ENCODE measurements around the gene APLN. TPM values are rescaled to one million over a fixed set of nuclear protein-coding genes. Genes with fewer than 3 reads are reported as not detected.
A peak's percentile ranks its signal among the peaks of the same experiment; 100 is the strongest.

The APLN gene
- polyA plus RNA-seq, 1 donor (not counting 4 experiments of a cell fraction or from before 2014, with no cell fraction given): 1.8 TPM

- dilution Hi-C loops (cut with MboI; ENCODE audit: extremely low pct_ligation_motif_present, low sequenced_read_pairs): no loop called here
- Histone ChIP-seq H3K79me2 (ENCODE audit: control insufficient read depth, insufficient read depth, low read length) (no peaks in the 10 kb centered on the region), H3K4me3 (ENCODE audit: control insufficient read depth in 2 of 3, extremely low read depth in 1 of 3, insufficient read depth in 2 of 3, low read depth in 1 of 3, low read length in 3 of 3) (no peak overlapping the region), H4K20me1 (ENCODE audit: control insufficient read depth, extremely low read depth, insufficient read depth, low read length) (no peaks in the 10 kb centered on the region), H3K9me1 (ENCODE audit: control insufficient read depth, extremely low read depth, insufficient read depth, low read length) (no peaks in the 10 kb centered on the region), H3K9me3 (ENCODE audit: control insufficient read depth, low read depth, low read length) (no peaks in the 10 kb centered on the region), H2AFZ (ENCODE audit: control insufficient read depth, low read length) (no peak overlapping the region), H3K4me1 (ENCODE audit: control insufficient read depth, extremely low read depth, insufficient read depth, low read length) (peaks cover 8% of the 10 kb centered on the region), H3K4me2 (ENCODE audit: control insufficient read depth, extremely low read depth, insufficient read depth, low read depth, low read length) (no peak overlapping the region), H3K27me3 (ENCODE audit: control insufficient read depth, extremely low read depth, insufficient read depth, low read length) (no peaks in the 10 kb centered on the region), H3K36me3 (ENCODE audit: control insufficient read depth in 2 of 2, extremely low read depth in 1 of 2, insufficient read depth in 2 of 2, low read length in 2 of 2) (no peaks in the 10 kb centered on the region), H3K27ac (ENCODE audit: control insufficient read depth, insufficient read depth, low read length) (peak overlapping the region; percentile 74), H3K9ac (ENCODE audit: control insufficient read depth, extremely low read depth, insufficient read depth, low read length) (no peak overlapping the region)
- FAIRE-seq (peak; percentile 17), DNase-seq (ENCODE audit: low read depth, low spot score) (peak; percentile 45)
- TF ChIP-seq EZH2 (IDR thresholded peaks at IDR 0.05; ENCODE audit: low read length) (no peak), CTCF (optimal IDR thresholded peaks at IDR 0.05 in 1 of 3, IDR thresholded peaks at IDR 0.05 in 1 of 3, conservative IDR thresholded peaks at IDR 0.05 in 1 of 3; ENCODE audit: extremely low read depth in 1 of 3, insufficient read depth in 2 of 3, low read length in 3 of 3) (no peak)
These were observed 18.5 kb downstream of the APLN start for GRCh38 chrX:129636175-129636681.

- FAIRE-seq: no peak
- Histone ChIP-seq H2AFZ (ENCODE audit: control insufficient read depth, low read length) (no peak overlapping the region), H3K79me2 (ENCODE audit: control insufficient read depth, insufficient read depth, low read length) (no peaks in the 10 kb centered on the region), H3K36me3 (ENCODE audit: control insufficient read depth in 2 of 2, extremely low read depth in 1 of 2, insufficient read depth in 2 of 2, low read length in 2 of 2) (no peaks in the 10 kb centered on the region), H3K9ac (ENCODE audit: control insufficient read depth, extremely low read depth, insufficient read depth, low read length) (no peak overlapping the region), H3K4me2 (ENCODE audit: control insufficient read depth, extremely low read depth, insufficient read depth, low read depth, low read length) (no peak overlapping the region), H3K4me3 (ENCODE audit: control insufficient read depth in 2 of 3, extremely low read depth in 1 of 3, insufficient read depth in 2 of 3, low read depth in 1 of 3, low read length in 3 of 3) (no peak overlapping the region), H3K4me1 (ENCODE audit: control insufficient read depth, extremely low read depth, insufficient read depth, low read length) (peaks cover 8% of the 10 kb centered on the region), H4K20me1 (ENCODE audit: control insufficient read depth, extremely low read depth, insufficient read depth, low read length) (no peaks in the 10 kb centered on the region), H3K9me1 (ENCODE audit: control insufficient read depth, extremely low read depth, insufficient read depth, low read length) (no peaks in the 10 kb centered on the region), H3K27ac (ENCODE audit: control insufficient read depth, insufficient read depth, low read length) (no peak overlapping the region), H3K9me3 (ENCODE audit: control insufficient read depth, low read depth, low read length) (no peaks in the 10 kb centered on the region), H3K27me3 (ENCODE audit: control insufficient read depth, extremely low read depth, insufficient read depth, low read length) (no peaks in the 10 kb centered on the region)
- DNase-seq (ENCODE audit: low read depth, low spot score): no peak
- TF ChIP-seq CTCF (optimal IDR thresholded peaks at IDR 0.05 in 1 of 3, IDR thresholded peaks at IDR 0.05 in 1 of 3, conservative IDR thresholded peaks at IDR 0.05 in 1 of 3; ENCODE audit: extremely low read depth in 1 of 3, insufficient read depth in 2 of 3, low read length in 3 of 3) (no peak), EZH2 (IDR thresholded peaks at IDR 0.05; ENCODE audit: low read length) (no peak)
- dilution Hi-C loops (cut with MboI; ENCODE audit: extremely low pct_ligation_motif_present, low sequenced_read_pairs): no loop called here
These were observed 20.2 kb downstream of the APLN start for GRCh38 chrX:129634541-129634940.

All from keratinocyte (primary cell).